Thoracic aorta (tissue), 2 donors: ENCODE results near the gene ABCG8. TPM values are rescaled to one million over a fixed set of nuclear protein-coding genes. Genes with fewer than 3 reads are reported as not detected.

Experiments used
- ATAC-seq: fragments of 150-250 bp; one replicate; pipeline ENCODE4 v1.8.0; 2017; ENCODE audit warnings: low read depth; ENCODE audit not compliant: insufficient number of reproducible peaks, low FRiP score
- DNase-seq: peaks from one replicate; pipeline ENCODE4 v3.0.0-alpha.2; 2020; ENCODE audit warnings: low spot score
- H3K27ac ChIP-seq, 2 donors: fragments of 200-600 bp; sonication (generic); 1 replicate in 1 of 2; 2 replicates in 1 of 2; pipeline ENCODE4 v1.5.1; 2016; ENCODE audit warnings: mild to moderate bottlenecking in 2 of 2, moderate library complexity in 2 of 2
- H3K27me3 ChIP-seq: fragments of 200-600 bp; sonication (generic); replicated peaks from 2 replicates; pipeline ENCODE4 v1.6.0; 2016; ENCODE audit warnings: mild to moderate bottlenecking; ENCODE audit not compliant: insufficient read depth
- H3K36me3 ChIP-seq: fragments of 200-600 bp; sonication (generic); one replicate; pipeline ENCODE4 v1.5.1; 2016
- H3K4me1 ChIP-seq, 2 donors: fragments of 200-600 bp; sonication (generic); 1 replicate in 1 of 2; 2 replicates in 1 of 2; pipeline versions ENCODE4 v1.5.1 to v1.6.0; 2016; ENCODE audit warnings: low read depth in 2 of 2, mild to moderate bottlenecking in 1 of 2; ENCODE audit not compliant: control insufficient read depth in 1 of 2
- H3K4me3 ChIP-seq: fragments of 200-600 bp; sonication (generic); 2 replicates; pipeline ENCODE4 v1.5.1; 2016; ENCODE audit warnings: mild to moderate bottlenecking
- H3K9me3 ChIP-seq: fragments of 200-600 bp; sonication (generic); 2 replicates; pipeline ENCODE4 v1.5.1; 2016
- CTCF ChIP-seq: fragments of 200-600 bp; sonication (generic); IDR thresholded peaks from one replicate; pipeline ENCODE4 v1.5.1; 2019; ENCODE audit warnings: antibody characterized with exemption
- total RNA-seq, 2 donors: library from RNA; depleted of rRNA; stranded (reverse); fragments of >200 nt; gene quantifications; one replicate each; pipeline versions ENCODE4 v1.1.0 to v1.2.3, GENCODE V29; 2016

Gene ABCG8
- total RNA-seq, 2 donors from 2014 or later: not detected

DNA sequence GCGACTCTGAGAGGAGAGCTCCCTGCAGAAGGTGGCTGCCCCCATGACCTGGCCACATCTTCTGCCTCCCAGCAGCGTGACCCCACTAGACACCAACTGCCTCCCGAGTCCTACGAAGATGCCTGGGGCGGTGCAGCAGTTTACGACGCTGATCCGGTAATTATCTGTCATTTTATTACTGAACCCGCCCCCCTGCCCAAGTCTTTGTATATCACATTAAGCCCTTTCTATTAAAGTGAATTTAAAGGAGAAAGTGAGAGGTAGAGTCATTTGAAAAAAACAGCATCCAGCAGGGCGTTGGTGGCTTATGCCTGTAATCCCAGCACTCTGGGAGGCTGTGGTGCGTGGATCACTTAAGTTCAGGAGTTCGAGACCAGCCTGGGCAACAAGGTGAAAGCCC lies 33.4 kb downstream of the ABCG8 start:
- TF ChIP-seq CTCF: no peak
- no peaks in the 10 kb centered on the region for H3K27me3 ChIP-seq
- no peaks in the 10 kb centered on the region for H3K36me3 ChIP-seq
- no peak for ATAC-seq
- no peaks in the 10 kb centered on the region for H3K4me1 ChIP-seq
- H3K4me3 ChIP-seq: no peak overlapping the region
- H3K27ac ChIP-seq: no peak overlapping the region
- DNase-seq: no peak
- no peaks in the 10 kb centered on the region for H3K9me3 ChIP-seq

DNA sequence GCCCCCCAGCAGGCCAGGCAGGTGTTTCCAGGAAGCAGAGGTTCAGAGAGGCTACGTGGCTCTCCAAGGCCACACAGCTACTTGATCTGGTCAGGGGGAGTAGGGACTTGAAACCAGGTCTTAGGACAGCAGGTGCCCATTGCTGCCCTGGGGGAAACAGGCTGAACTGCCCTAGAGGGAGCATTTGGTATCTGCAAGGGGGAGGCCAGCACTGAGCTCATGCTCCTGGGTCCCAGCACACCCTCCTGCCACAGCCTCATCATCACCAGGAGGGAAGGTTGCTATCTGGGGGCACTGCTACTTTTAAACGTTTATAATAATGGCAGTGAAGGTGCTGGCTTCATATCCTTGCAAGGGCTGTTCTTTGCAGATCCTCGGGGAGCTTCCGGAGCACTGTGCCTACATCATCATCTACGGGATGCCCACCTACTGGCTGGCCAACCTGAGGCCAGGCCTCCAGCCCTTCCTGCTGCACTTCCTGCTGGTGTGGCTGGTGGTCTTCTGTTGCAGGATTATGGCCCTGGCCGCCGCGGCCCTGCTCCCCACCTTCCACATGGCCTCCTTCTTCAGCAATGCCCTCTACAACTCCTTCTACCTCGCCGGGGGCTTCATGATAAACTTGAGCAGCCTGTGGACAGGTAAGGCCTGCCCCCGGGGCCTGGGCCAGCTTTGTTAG lies 36.1 kb downstream of the ABCG8 start:
- H3K4me3 ChIP-seq: no peak overlapping the region
- H3K36me3 ChIP-seq: no peaks in the 10 kb centered on the region
- ATAC-seq (no peak), DNase-seq (no peak)
- no peaks in the 10 kb centered on the region for H3K9me3 ChIP-seq
- no peaks in the 10 kb centered on the region for H3K4me1 ChIP-seq
- H3K27me3 ChIP-seq: no peaks in the 10 kb centered on the region
- no peak for TF ChIP-seq CTCF
- H3K27ac ChIP-seq: no peak overlapping the region

DNA sequence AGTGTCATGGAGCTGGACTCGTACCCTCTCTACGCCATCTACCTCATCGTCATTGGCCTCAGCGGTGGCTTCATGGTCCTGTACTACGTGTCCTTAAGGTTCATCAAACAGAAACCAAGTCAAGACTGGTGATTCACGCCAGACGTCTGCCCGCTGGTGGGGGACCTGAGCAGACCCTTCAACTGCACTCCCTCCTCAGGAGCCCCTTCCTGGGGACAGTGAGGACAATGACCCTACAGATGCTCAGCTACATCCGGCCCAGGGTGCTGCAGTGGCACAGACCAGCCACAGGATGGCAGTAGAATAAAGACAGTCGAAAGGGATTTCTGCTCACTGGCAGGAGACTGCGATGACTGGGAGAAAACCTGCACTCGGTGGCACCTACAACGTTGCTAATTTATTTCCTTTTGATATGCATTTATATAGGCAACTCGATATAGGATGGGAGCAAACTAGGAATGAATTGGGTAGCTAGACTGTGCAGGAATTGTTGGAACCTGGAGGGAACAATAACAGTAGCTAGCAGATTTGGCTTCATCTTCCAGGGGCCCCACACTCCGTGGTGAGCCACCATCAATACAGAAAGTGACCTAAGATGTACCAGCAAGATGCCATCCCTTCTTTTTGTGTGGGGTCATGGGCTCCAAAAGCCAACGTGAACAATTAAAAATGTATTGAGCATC lies 39.2 kb downstream of the ABCG8 start:
- H3K4me1 ChIP-seq: no peaks in the 10 kb centered on the region
- H3K27me3 ChIP-seq: no peaks in the 10 kb centered on the region
- no peak overlapping the region for H3K4me3 ChIP-seq
- ATAC-seq (peak; percentile 62), DNase-seq (no peak)
- H3K36me3 ChIP-seq: no peaks in the 10 kb centered on the region
- TF ChIP-seq CTCF: peak; percentile 89
- H3K27ac ChIP-seq: no peak overlapping the region
- no peaks in the 10 kb centered on the region for H3K9me3 ChIP-seq

GRCh38 chr2:43879261-43879660 lies 40.5 kb downstream of the ABCG8 start:
- Histone ChIP-seq H3K27ac (no peak overlapping the region), H3K9me3 (no peaks in the 10 kb centered on the region), H3K27me3 (no peaks in the 10 kb centered on the region), H3K36me3 (no peaks in the 10 kb centered on the region), H3K4me1 (no peaks in the 10 kb centered on the region), H3K4me3 (no peak overlapping the region)
- DNase-seq (no peak), ATAC-seq (no peak)
- no peak for TF ChIP-seq CTCF

DNA sequence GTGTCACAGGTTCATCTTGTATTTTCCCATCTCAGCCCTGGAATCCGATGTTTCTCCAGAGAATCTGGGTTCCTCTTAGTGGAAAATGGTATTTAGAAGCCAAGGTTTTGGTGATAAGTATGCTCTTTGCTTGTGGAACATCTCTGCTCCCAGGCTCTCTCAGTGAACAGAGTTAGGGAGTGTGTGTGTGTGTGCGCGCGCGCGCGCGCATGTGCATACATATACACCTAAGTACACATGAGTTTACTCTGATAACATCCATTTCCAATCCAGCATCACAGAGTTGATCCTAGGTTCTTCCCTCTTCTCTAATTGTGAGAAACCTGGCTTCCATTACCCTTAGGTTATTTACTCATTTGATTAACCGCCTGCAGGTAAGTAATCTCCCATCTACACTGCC lies 41.7 kb downstream of the ABCG8 start:
- no peaks in the 10 kb centered on the region for H3K4me1 ChIP-seq
- no peak for DNase-seq
- H3K9me3 ChIP-seq: no peaks in the 10 kb centered on the region
- no peak for TF ChIP-seq CTCF
- no peaks in the 10 kb centered on the region for H3K27me3 ChIP-seq
- no peaks in the 10 kb centered on the region for H3K36me3 ChIP-seq
- no peak overlapping the region for H3K4me3 ChIP-seq
- no peak overlapping the region for H3K27ac ChIP-seq
- no peak for ATAC-seq
